T1000 (cell line): ENCODE results near the gene TCF12.
"Not testable (repeated sequence)": the region's sequence is repeated elsewhere in the genome, so short reads cannot be mapped to it uniquely, and the experiment has no call there.

Experiments
- DNase-seq: peaks from one replicate; lab custom pipeline; 2025; ENCODE audit warnings: mixed read lengths; lab: John Stamatoyannopoulos, UW

The TCF12 gene

DNA sequence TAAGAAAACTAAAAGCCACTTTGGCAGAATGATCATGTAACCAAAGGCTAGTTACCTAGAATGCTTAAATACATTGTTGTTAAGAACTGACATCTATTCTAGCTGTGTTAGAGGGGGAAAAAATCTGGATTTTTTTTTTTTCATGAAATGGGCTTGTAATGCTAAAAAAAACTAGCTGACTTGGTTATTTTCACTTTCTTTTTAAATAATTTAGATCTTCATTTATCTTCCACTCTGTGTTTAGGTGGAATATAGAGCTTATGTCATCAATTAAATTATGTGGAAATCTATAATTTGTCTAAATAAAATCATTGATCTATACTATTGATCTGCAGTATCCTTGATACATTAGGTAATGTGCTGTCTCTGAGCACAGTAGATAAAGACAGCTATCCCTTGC, 217.4 kb downstream of the TCF12 start:
- DNase-seq: no peak

DNA sequence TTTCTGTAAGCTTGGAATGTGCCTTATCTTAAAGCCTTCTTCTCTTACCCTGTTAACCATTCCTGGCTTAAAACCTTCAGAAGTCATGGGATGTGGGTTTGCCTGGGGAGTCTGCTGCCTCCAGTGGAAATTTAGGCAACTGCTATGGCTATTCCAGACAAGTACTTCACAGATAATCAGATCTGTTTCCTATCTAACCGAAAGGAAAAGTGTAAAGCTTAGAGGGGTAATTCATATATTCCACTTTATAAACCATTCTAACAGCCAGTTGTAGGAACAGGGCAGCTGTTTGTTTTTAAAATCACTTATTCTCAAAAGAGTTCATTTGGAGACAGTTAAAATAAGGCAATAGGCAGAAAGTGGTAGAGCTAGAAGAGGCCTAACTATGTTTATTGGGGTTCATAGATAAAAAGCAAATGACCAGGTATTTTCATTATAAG, 219.9 kb downstream of the TCF12 start:
- no peak for DNase-seq

DNA sequence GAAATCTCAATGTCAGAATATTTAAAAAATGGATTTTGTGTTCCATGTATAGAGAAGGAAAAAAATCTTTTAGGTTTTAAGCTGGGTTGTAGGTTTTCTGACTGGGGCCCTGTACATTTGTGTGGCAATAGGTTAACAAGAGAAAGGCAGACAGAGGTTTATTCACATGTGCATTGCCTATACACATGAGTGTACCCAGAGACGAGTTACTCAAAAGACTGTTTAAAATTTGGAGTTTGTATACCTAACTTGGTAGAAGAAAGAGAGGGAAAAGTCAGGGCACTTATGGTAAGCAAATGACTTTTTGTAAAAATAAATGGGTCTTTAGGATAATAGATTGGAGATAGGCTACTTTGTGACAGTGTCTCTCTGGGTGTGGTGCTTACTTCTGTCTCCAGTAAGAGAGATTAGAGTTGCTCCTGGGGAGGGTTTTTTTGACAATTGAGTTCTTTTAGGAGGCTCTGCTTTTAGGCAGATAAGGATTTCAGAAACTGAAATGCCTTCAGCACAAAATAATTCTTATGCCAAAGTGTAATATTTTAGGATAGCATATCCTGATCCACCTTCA, 225.2 kb downstream of the TCF12 start:
- DNase-seq: no peak

- DNase-seq: no peak
These were observed 226.0 kb downstream of the TCF12 start for GRCh38 chr15:57144448-57144847.

GRCh38 chr15:57146506-57147201, 228.2 kb downstream of the TCF12 start:
- DNase-seq: no peak

GRCh38 chr15:57147621-57148020, 229.2 kb downstream of the TCF12 start:
- no peak for DNase-seq

- DNase-seq: no peak
These were observed 229.8 kb downstream of the TCF12 start for GRCh38 chr15:57148262-57148661.

- no peak for DNase-seq
These were observed 230.8 kb downstream of the TCF12 start for GRCh38 chr15:57149196-57149595.

DNA sequence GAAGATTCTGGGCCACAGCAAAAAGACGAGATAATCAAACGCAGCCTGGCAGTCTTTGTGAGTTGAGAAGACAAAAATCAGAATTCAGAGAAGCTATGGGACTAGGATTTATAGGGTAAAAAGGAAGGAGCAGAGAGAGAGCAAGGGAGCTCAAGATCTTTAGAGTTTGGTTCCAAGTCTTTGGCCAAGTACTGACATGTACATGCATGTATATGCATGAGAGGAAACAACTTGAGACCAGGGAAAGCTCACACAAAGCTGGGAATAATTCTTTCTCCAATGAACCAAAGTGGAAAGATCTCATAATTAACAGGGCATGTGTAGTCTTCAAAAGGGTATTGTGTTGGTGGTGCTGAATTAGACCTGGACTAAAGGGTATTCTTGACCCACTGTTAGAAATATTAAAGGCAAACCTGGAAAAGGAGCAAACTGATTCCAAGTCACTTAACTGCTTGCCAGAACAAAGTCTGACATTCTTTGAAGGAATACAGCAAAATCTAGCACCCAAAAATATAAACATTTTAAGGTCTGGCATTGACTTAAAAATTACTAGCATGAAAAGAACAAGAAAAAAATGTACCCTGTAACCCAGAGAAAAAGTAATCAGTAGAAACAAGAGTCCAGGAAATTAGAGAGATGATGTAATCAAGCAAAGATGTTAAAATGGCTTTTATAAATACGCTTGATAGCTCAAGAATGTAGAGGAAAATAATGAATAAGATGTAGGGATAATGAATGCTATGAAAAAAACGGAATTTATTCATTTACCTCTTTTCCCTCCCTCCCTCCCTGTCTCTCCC, 231.8 kb downstream of the TCF12 start:
- DNase-seq: no peak

GRCh38 chr15:57150866-57151203, 232.4 kb downstream of the TCF12 start:
- DNase-seq: not testable (repeated sequence)

DNA sequence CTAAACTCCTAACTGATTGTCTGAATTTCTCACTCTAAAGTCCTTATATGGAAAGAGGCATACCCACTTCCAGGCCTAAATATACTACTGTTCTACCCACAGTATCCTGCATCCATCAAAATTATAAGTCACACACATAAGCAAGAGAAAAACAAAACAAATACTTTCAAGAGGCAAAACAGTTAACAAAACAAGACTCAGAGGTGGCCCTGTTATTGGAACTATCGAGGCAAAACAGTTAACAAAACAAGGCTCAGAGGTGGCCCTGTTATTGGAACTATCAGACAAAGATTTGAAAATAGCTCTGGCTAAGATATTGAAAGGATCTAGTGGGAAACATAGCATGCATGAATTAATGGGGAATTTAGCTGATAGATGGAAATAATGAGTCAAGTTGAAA, 233.7 kb downstream of the TCF12 start:
- no peak for DNase-seq

DNA sequence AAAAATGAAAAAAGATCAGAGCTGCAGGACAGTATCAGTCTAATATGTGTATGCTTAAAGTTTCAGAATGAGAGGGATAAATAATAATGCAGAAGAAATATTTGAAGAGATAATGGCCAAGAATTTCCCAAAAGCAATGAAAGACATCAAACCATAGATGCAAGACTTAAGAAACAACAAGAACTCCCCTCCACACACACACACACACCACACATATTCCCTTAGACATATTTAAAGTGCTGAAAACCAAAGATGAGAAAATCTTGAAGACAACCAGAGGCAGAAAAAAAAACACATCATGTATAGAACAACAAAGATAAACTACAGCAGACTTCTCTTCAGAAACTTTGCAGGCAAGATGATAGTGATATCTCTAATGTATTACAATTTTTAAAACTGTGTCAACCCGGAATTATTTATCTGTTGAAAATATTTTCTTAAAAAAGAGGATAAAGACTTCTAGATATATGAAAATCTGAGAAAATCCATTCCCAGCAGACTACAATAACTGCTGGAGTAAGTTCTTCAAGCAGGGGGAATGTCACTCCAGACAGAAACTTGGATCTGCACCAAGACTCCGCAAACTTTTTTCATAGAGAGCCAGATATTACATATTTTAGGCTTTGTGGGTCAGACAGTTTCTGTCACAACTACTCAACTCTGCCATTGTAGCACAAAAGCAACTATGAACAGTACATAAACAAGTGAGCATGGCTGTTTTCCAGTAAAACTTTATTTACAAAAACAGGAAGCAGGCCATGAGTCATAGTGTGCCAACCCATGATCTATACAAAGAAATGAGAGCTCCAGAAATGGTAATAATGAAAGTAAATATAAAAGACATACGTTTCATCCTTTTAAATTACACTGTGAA, 234.5 kb downstream of the TCF12 start:
- no peak for DNase-seq

GRCh38 chr15:57156210-57156884, 237.9 kb downstream of the TCF12 start:
- DNase-seq: no peak

- no peak for DNase-seq
These were observed 240.1 kb downstream of the TCF12 start for GRCh38 chr15:57158589-57158988.

DNA sequence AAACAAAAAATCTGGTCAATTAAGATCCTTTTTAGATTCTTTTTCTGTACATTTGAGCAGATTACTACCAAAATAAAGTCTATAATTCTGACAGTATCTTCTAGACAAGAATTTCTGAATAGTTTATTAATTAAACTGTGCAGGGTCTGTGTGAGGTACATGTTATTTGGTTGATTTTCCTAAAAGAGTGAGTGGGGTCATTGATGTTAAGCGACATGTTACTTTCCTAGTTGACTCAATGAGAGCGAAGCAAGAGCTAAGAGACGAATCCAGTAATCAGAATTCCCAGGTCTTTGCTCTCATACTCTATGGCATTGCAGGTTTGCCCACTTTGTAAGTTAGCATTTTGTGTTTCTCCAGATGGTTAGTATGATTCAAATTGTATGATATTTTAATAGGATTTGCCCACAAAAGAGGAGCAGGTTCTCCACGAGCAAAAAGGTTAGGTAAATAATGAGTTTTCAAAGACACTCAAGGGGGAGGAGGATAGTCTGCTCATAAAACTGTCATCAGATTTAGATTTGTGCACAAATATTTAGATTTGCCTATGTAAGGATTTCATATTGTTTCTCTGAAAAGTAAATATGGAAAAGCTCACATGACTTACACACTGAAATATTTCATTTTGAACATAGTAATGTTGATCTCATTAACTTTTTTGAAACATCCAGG, 240.7 kb downstream of the TCF12 start:
- DNase-seq: no peak

DNA sequence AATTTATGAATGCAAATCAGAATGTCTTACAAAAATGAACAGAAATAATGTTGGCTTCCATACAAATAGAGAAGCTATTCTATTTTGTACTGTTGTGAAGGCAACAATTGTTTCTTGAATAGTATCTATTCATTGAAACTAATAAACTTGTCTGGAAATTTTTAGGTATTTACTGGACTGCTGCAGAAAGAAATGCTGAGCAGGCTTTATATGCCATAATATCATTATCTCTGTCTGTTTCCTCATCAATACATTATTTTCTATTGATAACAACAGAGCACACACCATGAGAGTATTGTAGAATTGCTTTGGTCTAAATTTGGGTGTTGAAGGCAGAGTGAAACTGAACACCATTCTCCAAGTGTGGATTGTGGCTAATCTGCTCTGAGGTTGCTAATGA, 241.3 kb downstream of the TCF12 start:
- DNase-seq: no peak

GRCh38 chr15:57160823-57161560, 242.5 kb downstream of the TCF12 start:
- no peak for DNase-seq

- not testable (repeated sequence) for DNase-seq
These were observed 245.8 kb downstream of the TCF12 start for GRCh38 chr15:57164251-57164650.

DNA sequence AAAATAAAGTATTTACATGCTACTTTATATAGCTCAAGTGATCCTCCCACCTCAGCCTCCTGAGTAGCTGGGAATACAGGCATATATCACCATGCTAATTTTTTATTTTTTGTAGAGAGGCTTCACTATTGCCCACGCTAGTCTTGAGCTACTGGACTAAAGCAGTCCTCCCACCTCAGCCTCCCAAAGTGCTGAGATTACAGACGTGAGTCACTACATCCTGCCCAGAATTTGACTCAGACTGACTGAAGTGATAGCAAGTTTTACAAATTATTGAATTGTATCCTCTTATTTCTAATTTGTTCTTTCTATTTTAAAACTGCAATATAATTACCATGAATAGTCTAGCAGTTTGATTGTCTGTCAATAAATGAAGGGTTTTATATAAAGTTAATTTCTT, 247.5 kb downstream of the TCF12 start:
- DNase-seq: no peak

DNA sequence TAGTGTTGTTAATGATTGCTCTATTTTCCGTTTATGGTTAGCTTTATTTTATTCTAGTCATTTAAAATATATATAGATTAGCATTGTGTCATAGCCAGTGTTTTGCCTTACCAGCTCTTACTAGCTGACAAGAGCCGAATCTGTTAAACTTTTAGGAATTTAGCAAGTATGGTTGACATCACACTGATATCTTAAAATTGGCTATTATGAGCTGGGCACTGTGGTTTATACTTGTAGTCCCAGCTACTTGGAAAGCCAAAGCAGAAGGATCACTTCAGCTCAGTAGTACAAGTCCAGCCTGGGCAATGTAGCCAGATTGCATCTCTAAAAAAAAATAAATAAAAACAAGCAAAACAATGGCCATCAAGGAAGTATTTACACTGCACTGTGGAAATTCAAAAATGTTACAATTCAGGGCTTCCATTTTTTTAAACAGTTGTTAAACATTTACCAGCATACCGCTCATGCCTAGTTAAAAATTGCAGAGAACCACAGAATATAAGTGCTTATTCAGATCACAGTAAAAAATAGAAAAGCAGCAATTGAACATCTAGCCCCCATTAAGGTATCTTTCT, 249.5 kb downstream of the TCF12 start:
- DNase-seq: no peak
